Activated CD4-positive, CD25-positive, alpha-beta regulatory T cell treated with anti-CD3 and anti-CD28 coated beads, Interleukin-2, amount 50 U/mL, for 24 hours (primary cell): ENCODE data around the gene OR2T35.

Source experiments
- ATAC-seq, 2 donors: fragments of 150-1000 bp; cut with Tn5 transposase; one replicate each; pipeline ENCODE4 v1.10.0; 2021; ENCODE audit warnings: mild to moderate bottlenecking in 1 of 2, moderate library complexity in 1 of 2

The OR2T35 gene

GRCh38 chr1:248625971-248626370, 19.1 kb downstream of the OR2T35 start:
- no peak for ATAC-seq

- no peak for ATAC-seq
Measured at GRCh38 chr1:248625166-248625565, 19.9 kb downstream of the OR2T35 start.

DNA sequence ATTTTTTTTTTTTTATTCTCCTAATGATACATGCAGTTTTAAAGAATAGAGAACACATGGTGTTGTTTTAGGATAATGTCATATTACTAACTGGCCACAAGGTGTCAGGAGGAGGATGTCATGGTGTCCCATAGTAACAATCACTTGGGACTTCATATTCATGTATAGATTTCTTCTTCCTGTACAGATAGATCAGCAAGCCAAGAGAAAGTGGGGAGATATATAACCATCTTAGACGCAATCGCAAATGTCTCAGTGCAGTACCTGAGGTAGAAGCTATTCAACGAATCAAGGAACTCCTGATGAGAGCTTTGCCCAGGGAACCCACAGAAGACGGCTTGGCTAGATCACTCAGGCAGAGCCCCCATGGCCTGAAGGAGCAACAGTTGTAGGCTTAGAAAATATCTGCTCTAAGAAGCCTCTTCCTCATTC, 22.5 kb downstream of the OR2T35 start:
- ATAC-seq: peak; percentile 28 to 33

DNA sequence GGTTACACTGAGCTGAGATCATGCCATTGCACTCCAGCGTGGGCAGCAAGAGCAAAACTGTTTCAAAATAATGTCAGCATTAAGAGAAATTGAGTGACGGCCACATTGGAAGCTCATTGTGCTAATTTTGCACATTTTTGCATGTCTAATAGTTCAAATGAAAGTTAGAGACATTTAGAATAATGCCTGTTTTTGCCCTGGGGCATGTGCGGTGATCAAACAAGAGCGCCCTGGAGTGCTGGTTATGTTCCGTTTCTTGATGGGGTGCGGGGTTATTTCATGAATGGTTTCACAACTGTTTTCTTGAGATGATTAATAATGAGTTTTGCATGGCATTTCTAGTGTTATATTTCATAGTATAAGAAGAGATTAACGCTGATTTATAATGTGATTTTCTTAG, 23.3 kb downstream of the OR2T35 start:
- ATAC-seq: no peak

GRCh38 chr1:248618878-248619277, 26.2 kb downstream of the OR2T35 start:
- peak in 1 of 2 donors; percentile 36 for ATAC-seq

GRCh38 chr1:248618119-248618518, 27.0 kb downstream of the OR2T35 start:
- no peak for ATAC-seq

GRCh38 chr1:248613742-248614141, 31.3 kb downstream of the OR2T35 start:
- peak; percentile 53 to 60 for ATAC-seq

DNA sequence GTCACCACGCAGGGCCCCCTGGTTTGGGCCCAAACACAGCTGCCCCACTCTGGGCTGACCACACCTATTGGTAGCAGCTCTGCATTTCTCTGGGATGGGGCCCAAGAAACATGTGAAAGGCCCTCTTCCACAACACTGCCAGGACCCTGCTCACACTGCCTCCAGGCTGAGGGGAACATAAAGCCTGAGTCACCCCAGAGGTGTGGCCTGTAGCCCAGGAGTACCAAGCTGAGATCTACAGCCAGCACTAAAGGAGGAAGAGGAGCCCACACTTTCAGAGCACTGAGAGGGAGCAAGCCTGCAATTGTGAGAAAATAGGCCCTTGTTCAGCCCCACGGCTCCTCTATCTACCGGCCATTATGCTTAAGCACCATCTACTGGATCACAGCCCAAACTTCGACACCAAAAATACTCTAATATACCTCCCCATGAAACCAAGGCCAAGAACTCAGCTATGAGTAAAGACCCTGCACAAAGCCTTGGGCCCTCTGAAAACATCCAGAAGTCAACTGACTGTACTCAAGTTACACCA, 33.1 kb downstream of the OR2T35 start:
- peak in 1 of 2 donors; percentile 38 for ATAC-seq

GRCh38 chr1:248610301-248610700, 34.8 kb downstream of the OR2T35 start:
- peak in 1 of 2 donors; percentile 29 for ATAC-seq

- ATAC-seq: no peak
Measured at GRCh38 chr1:248599396-248599795, 45.7 kb downstream of the OR2T35 start.

DNA sequence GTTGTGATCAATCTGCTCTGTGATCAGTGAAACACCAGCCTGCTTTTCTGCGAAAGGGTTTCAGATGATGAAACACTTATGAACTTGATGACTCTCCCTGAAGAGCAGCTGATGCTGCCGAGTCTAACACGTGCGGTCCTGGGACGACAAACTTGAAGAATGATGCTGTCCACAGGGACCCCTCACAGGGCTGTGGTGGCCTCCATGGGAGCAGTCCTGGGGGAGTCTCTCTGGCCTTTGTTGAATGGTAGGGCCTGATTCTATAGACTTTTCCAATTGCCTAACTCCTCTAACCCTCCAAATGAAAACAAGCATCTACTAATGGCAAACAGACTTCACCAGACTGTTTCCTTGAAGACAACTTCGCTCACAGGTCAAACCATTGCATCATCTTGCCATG, 47.5 kb downstream of the OR2T35 start, which contains the start of gene OR2T10:
OR2T10 (minus strand) TSS at position 112 of the 400 bp plus-strand sequence. CDS start 3,932 bp downstream, outside the sequence.
- ATAC-seq: no peak

DNA sequence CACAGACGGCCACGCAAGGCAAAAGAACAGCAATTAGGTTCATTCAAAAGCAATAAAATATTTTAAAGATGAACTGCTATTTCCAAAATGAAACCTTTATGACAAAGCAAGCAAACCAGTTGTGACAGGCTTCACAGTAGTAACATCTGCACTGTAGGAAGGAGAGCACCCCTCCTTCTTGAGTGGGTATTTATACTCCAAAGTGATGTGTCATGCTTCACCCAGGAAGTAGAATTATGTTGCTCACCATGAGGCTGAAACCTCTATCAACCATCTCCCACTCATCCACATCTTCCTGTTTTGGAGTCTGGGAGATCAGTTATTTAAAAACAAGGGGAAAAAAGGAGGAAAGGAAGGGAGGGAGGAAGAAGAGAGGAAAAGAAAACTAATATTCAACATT, 48.5 kb downstream of the OR2T35 start:
- ATAC-seq: peak; percentile 64 to 82

- ATAC-seq: no peak
Measured at GRCh38 chr1:248593226-248593625, 51.9 kb downstream of the OR2T35 start.

- no peak for ATAC-seq
Measured at GRCh38 chr1:248592655-248593054, 52.4 kb downstream of the OR2T35 start.

DNA sequence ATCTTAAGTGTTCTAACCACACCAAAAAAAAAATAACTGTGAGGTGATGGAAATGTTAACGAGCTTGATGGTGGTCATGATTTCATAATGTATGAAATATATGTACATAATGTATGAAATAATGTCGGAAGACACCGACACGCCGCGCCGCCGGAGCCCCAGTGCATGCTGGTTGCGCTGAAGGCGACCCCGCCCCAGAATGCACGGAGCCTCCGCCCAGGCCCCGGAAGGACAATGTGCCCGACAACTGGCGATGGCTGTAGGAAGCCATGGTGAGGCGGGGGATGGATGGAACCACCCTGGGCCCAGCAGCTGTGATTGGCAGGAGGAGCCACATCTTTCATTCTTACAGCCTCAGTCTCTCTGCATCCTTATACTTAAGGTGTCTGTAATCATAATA, 55.0 kb downstream of the OR2T35 start:
- ATAC-seq: no peak

DNA sequence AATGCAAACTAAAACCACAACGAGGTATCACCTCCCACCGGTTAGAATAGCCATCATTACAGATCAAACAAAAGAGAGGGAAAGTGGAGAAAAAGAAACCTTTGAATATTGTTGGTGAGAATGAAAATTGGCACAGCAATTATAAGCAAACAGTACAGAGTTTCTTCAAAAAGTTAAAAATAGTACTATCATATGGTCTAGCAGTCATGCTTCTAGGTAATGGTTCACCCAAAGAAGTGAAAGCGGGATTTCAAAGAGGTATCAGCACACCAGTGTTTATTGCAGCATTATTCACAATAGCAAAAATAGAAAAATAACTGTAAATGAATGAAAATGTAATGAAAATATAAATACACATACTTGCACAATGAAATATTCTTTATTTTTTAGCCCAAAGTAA, 55.7 kb downstream of the OR2T35 start:
- no peak for ATAC-seq
